ENCODE measurements around the gene SNAPC2.

The SNAPC2 gene

DNA sequence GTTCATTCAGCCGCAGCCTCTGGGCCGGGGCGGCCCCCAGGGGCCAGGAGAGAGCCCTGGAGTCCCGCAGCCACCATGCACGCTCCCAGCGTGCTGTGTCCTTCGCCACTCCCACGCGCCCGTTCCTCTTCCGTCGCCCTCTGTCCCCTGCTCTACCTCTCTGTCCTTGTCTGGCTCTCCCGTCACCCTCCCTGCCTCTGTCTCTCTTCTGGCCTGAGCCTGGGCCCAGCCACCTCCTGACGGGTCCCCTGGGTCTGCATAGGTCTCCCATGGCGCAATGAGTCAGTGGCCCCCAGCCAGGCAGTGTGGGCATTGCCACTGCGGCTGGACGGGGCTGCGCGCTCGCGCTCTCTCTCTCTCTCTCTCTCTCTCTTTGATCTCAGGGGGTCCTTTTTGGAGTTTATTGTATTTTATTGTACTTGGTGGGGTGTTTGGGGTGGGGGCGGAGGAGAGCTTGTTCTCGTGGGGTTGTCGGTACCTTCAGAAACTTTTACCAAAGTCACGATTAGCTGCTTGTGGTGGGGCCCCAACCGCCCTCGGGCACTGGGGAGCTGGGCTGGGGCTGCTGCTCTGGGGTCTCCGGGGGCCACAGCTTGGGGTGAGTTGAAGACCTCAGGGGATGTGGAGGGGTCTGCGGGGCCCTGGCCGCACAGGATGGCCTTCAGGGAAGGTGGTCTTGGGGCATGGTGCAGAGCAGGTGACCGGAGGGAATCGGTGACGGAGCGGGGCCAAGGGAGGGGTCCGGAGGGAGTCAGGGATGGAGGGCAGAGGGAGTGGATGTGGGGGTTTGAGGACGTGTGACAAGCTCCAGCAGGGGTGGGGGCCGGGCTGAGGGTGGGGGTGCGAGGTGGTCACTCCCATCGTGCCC, 7.2 kb upstream of the SNAPC2 start:
- no peak for DNase-seq (ENCODE audit: low spot score)
- ChIA-PET POLR2A (ENCODE audit: low non-redundant PET) (interaction anchor here (0.7 kb wide), 1 partner anchor 10 kb away, joined by 3 read pairs; no protein-coding TSS in a partner anchor), CTCF (interaction anchor here (0.7 kb wide), 1 partner anchor 351 kb away, joined by 3 read pairs; no protein-coding TSS in a partner anchor)
- TF ChIP-seq, protein P1, sequence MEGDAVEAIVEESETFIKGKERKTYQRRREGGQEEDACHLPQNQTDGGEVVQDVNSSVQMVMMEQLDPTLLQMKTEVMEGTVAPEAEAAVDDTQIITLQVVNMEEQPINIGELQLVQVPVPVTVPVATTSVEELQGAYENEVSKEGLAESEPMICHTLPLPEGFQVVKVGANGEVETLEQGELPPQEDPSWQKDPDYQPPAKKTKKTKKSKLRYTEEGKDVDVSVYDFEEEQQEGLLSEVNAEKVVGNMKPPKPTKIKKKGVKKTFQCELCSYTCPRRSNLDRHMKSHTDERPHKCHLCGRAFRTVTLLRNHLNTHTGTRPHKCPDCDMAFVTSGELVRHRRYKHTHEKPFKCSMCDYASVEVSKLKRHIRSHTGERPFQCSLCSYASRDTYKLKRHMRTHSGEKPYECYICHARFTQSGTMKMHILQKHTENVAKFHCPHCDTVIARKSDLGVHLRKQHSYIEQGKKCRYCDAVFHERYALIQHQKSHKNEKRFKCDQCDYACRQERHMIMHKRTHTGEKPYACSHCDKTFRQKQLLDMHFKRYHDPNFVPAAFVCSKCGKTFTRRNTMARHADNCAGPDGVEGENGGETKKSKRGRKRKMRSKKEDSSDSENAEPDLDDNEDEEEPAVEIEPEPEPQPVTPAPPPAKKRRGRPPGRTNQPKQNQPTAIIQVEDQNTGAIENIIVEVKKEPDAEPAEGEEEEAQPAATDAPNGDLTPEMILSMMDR (conservative IDR thresholded peaks at IDR 0.05; ENCODE audit: low read depth): no peak
- no peak overlapping the region for H3K27ac ChIP-seq

DNA sequence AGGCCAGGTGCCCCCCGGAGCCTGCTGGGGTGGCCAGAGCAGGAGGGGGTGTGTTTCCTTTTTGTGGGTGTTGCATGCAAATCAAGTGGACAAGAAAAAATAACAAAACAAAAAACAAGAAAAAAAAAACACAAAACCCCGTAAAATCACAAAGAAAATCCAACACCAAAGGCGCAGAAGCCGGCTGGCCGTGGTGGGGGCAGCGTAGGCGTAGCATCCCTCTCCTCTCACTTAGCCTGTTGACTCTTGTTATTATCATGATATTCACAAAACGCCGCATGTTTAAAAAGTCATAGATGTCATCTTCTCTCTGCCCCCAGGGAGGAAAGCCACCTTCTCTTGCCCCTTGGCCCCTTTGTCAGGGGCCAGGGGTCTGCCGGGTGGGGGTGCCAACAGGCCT, 6.5 kb upstream of the SNAPC2 start:
- POLR2A ChIA-PET (ENCODE audit: low non-redundant PET): no interaction called here
- CTCF ChIA-PET: interaction anchor here (0.7 kb wide), 1 partner anchor 350 kb away, joined by 3 read pairs; no protein-coding TSS in a partner anchor
- DNase-seq (ENCODE audit: low spot score): no peak
- H3K27ac ChIP-seq: peak overlapping the region; percentile 24; the same call in 1 of the 2 replicates
- TF ChIP-seq, protein P1 (conservative IDR thresholded peaks at IDR 0.05; ENCODE audit: low read depth): no peak

DNA sequence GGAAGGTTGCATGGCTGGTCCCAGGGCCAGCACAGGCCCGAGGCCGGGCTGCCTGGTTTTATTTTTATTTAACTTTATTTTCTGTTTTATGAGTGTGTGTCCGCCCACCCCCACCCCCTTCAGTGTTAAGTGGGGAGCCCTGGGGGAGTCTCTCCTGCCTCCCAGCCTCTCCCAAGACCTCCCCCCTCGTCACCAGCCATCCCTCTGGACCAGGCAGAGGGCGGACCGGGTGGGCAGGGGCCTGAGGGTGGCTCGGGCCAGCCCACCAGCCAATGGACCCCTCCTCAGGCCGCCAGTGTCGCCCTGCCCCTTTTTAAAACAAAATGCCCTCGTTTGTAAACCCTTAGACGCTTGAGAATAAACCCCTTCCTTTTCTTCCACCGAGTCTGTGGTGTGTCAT, 6.0 kb upstream of the SNAPC2 start:
- peak overlapping the region; percentile 24; the same call in 1 of the 2 replicates for H3K27ac ChIP-seq
- TF ChIP-seq, protein P1 (conservative IDR thresholded peaks at IDR 0.05; ENCODE audit: low read depth): no peak
- ChIA-PET CTCF (no interaction called here), POLR2A (ENCODE audit: low non-redundant PET) (no interaction called here)
- no peak for DNase-seq (ENCODE audit: low spot score)

DNA sequence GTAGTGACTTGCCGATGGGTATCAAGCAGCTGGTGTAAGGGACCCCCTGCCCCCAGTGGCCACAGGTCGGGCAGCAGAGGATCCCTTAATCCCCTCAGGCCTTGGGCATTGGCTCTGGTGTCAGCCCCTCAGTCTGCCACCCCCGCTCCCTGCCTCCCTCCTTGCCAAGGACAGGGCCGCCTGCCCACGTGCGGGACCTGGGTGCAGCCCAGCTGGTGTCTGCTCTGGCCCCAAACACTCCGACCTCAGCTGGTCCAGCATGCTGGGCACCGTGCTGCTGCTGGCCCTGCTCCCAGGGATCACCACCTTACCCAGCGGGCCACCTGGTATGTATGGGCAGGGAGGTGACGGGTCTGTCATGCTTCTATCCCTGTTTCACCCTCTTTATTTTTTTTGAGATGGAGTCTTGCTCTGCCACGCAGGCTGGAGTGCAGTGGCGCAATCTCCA, 5.5 kb upstream of the SNAPC2 start, which contains the start of gene TGFBR3L:
TGFBR3L (plus strand) TSS at position 233 of the 448 bp plus-strand sequence.
- ChIA-PET CTCF (no interaction called here), POLR2A (ENCODE audit: low non-redundant PET) (no interaction called here)
- no peak for DNase-seq (ENCODE audit: low spot score)
- TF ChIP-seq, protein P1 (conservative IDR thresholded peaks at IDR 0.05; ENCODE audit: low read depth): no peak
- H3K27ac ChIP-seq: peak within 1 kb of the TSS; percentile 24

DNA sequence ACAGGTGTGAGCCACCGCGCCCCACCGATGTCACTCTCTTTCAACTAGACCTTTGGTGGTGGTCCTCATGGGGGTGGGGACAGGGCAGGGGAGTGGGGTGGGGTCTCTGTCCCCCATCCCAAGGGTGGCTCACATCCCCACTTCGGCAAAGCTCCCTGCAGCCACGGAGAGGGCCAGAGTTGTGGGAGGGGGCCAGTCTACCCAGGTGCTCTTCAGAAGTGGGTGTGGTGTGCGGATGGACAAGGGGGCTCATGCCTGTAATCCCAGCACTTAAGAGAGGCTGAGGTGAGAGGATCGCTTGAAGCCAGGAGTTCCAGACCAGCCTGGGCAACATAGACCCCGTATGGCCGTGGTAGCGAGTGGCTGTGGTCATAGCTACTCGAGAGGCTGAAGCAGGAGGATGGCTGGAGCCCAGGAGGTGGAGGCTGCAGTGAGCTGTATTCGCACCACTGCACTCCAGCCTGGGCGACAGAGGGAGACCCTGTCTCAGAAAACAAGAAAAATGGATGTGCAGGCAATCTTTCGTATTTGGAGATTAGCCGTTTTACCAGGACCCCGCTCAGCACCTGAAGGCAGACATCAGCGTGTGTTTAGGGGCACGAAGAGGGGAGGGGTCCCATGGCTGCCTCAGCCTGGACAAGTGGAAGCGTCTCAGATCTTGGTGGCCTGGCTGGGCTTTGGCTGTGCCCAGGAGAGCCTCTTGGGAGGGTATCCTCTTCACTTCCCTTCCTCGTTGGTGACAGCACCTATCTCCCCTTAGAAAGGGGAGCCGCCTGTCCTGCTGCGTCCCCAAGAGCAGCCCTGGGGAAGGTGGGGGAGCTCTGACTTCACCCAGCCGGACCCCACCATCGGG, 4.7 kb upstream of the SNAPC2 start:
- DNase-seq (ENCODE audit: low spot score): no peak
- peak overlapping the region; percentile 70; the same call in 1 of the 2 replicates for H3K27ac ChIP-seq
- POLR2A ChIA-PET (ENCODE audit: low non-redundant PET): interaction anchor here (0.6 kb wide), 2 partner anchors 12 to 13 kb away, joined by 3 to 4 read pairs; partner anchors contain the start of gene MAP2K7
- TF ChIP-seq, protein P1 (conservative IDR thresholded peaks at IDR 0.05; ENCODE audit: low read depth): no peak
- CTCF ChIA-PET: interaction anchor here (0.6 kb wide), 1 partner anchor 37 kb away, joined by 3 read pairs; no protein-coding TSS in a partner anchor

Data from RWPE1 (cell line).